H1 (cell line): ENCODE data around the gene SCD. TPM values are rescaled to one million over a fixed set of nuclear protein-coding genes. Genes with fewer than 3 reads are reported as not detected.

Experiments used
- CTCF ChIA-PET: fragments of 300-600 bp; sonication (Branson Sonifier 250); formaldehyde crosslinking; loops from one replicate; lab custom pipeline; 2021; ENCODE audit not compliant: partially characterized antibody; lab: Charles Lee
- POLR2A ChIA-PET: fragments of 300-600 bp; sonication (Branson Sonifier 250); formaldehyde crosslinking; loops from one replicate; lab custom pipeline; 2021; ENCODE audit warnings: inconsistent platforms; ENCODE audit not compliant: partially characterized antibody; lab: Charles Lee
- DNase-seq, 2 experiments: peaks; one replicate each; pipeline versions ENCODE4 v3.0.0 to v3.0.0-alpha.2; 2010 to 2022; ENCODE audit warnings: low spot score in 2 of 2, low read depth in 1 of 2, mixed read lengths in 1 of 2
- FAIRE-seq: peaks from 2 replicates; lab custom pipeline; 2011; peaks lifted over from hg19 to GRCh38; lab: Jason Lieb, UNC
- H2AFZ ChIP-seq: 2 replicates; pipeline ENCODE4 v1.8.1; 2012; ENCODE audit warnings: low read length, inconsistent platforms
- H2AK5ac ChIP-seq: 2 replicates; pipeline ENCODE4 v1.6.1; 2013; ENCODE audit warnings: low read depth, low read length
- H2BK120ac ChIP-seq: replicated peaks from 2 replicates; pipeline ENCODE3; 2013; ENCODE audit warnings: low read depth, low read length, inconsistent platforms
- H2BK12ac ChIP-seq: 2 replicates; pipeline ENCODE4 v1.6.1; 2013; ENCODE audit warnings: low read depth, low read length
- H2BK15ac ChIP-seq: 2 replicates; pipeline ENCODE4 v1.6.1; 2013; ENCODE audit warnings: low read length
- H2BK20ac ChIP-seq: 2 replicates; pipeline ENCODE4 v1.6.1; 2013; ENCODE audit warnings: low read length
- H2BK5ac ChIP-seq: 2 replicates; pipeline ENCODE4 v1.6.1; 2013; ENCODE audit warnings: low read depth, low read length
- H3K14ac ChIP-seq: 2 replicates; pipeline ENCODE4 v1.6.1; 2013; ENCODE audit warnings: inconsistent platforms; ENCODE audit not compliant: insufficient read length
- H3K18ac ChIP-seq: 2 replicates; pipeline ENCODE4 v1.6.1; 2013; ENCODE audit warnings: low read length; ENCODE audit errors: extremely low read depth
- H3K23ac ChIP-seq: 2 replicates; pipeline ENCODE4 v1.6.1; 2013; ENCODE audit warnings: inconsistent platforms; ENCODE audit not compliant: insufficient read length
- H3K23me2 ChIP-seq: 2 replicates; pipeline ENCODE4 v1.6.1; 2013; ENCODE audit warnings: low read depth, low read length
- H3K27ac ChIP-seq: 2 replicates; pipeline ENCODE4 v1.6.1; 2011; ENCODE audit warnings: low read depth, low read length, inconsistent platforms
- H3K27me3 ChIP-seq, 4 experiments: replicated peaks in 1 of 4; 1 replicate in 1 of 4; 2 replicates in 3 of 4; pipeline versions ENCODE4 v1.6.1 to v1.8.1; 2011 to 2013; ENCODE audit warnings: low read length in 3 of 4, mild to moderate bottlenecking in 3 of 4, inconsistent platforms in 2 of 4, mixed read lengths in 2 of 4, moderate library complexity in 1 of 4; ENCODE audit not compliant: control insufficient read depth in 3 of 4, insufficient read depth in 3 of 4; ENCODE audit errors: extremely low read depth in 1 of 4
- H3K36me3 ChIP-seq, 4 experiments: 2 replicates each; pipeline versions ENCODE4 v1.6.1 to v1.8.1; 2011 to 2013; ENCODE audit warnings: mild to moderate bottlenecking in 4 of 4, low read length in 3 of 4, moderate library complexity in 2 of 4, control low read depth in 1 of 4, inconsistent platforms in 1 of 4; ENCODE audit not compliant: insufficient read depth in 4 of 4, control insufficient read depth in 2 of 4
- H3K4ac ChIP-seq: replicated peaks from 2 replicates; pipeline ENCODE3; 2013; ENCODE audit warnings: low read length, low read depth, mixed read lengths, inconsistent platforms; ENCODE audit not compliant: insufficient read length
- H3K4me1 ChIP-seq, 4 experiments: replicated peaks in 1 of 4; 1 replicate in 1 of 4; 2 replicates in 3 of 4; pipeline versions ENCODE4 v1.6.1 to v1.8.1; 2011 to 2013; ENCODE audit warnings: low read length in 3 of 4, inconsistent platforms in 2 of 4, mixed read lengths in 1 of 4; ENCODE audit not compliant: insufficient read depth in 4 of 4, control insufficient read depth in 3 of 4
- H3K4me2 ChIP-seq, 2 experiments: 2 replicates each; pipeline versions ENCODE4 v1.6.1 to v1.8.1; 2011 to 2013; ENCODE audit warnings: low read depth in 2 of 2, low read length in 2 of 2, control low read depth in 1 of 2, inconsistent platforms in 1 of 2, mild to moderate bottlenecking in 1 of 2; ENCODE audit not compliant: insufficient read depth in 1 of 2
- H3K4me3 ChIP-seq, 4 experiments: fragments of 200-600, 300-600 bp in 1 of 4; sonication (generic), shearing (Covaris generic), sonication (Bioruptor Twin) in 1 of 4; 2 replicates each; pipeline versions ENCODE4 v1.5.1 to v1.8.1; 2011 to 2016; ENCODE audit warnings: low read length in 4 of 4, low read depth in 3 of 4, control low read depth in 2 of 4, inconsistent platforms in 2 of 4, mild to moderate bottlenecking in 2 of 4, mixed read lengths in 1 of 4, moderate library complexity in 1 of 4; ENCODE audit not compliant: insufficient read depth in 2 of 4; ENCODE audit errors: extremely low read depth in 1 of 4
- H3K56ac ChIP-seq: replicated peaks from 2 replicates; pipeline ENCODE3; 2013; ENCODE audit warnings: low read depth, mild to moderate bottlenecking, mixed read lengths, low read length, inconsistent platforms; ENCODE audit not compliant: insufficient read length
- H3K79me1 ChIP-seq: 2 replicates; pipeline ENCODE4 v1.6.1; 2013; ENCODE audit warnings: low read depth, low read length, control low read depth
- H3K79me2 ChIP-seq, 2 experiments: 2 replicates each; pipeline versions ENCODE4 v1.6.1 to v1.8.1; 2012 to 2013; ENCODE audit warnings: low read length in 2 of 2, mild to moderate bottlenecking in 2 of 2, inconsistent platforms in 1 of 2; ENCODE audit not compliant: insufficient read depth in 2 of 2, control insufficient read depth in 1 of 2
- H3K9ac ChIP-seq, 4 experiments: replicated peaks in 1 of 4; 1 replicate in 1 of 4; 2 replicates in 3 of 4; pipeline versions ENCODE4 v1.6.1 to v1.8.1; 2011 to 2013; ENCODE audit warnings: low read depth in 3 of 4, low read length in 3 of 4, control low read depth in 2 of 4, mild to moderate bottlenecking in 2 of 4, moderate library complexity in 2 of 4, inconsistent platforms in 1 of 4; ENCODE audit errors: extremely low read depth in 1 of 4
- H3K9me3 ChIP-seq, 2 experiments: 2 replicates each; pipeline versions ENCODE4 v1.6.1 to v1.8.1; 2012 to 2013; ENCODE audit warnings: mild to moderate bottlenecking in 2 of 2, moderate library complexity in 2 of 2, control low read depth in 1 of 2, inconsistent platforms in 1 of 2, low read depth in 1 of 2, low read length in 1 of 2, mixed read lengths in 1 of 2; ENCODE audit not compliant: insufficient read depth in 2 of 2
- H4K20me1 ChIP-seq, 2 experiments: replicated peaks in 1 of 2; 2 replicates each; pipeline versions ENCODE3 to v1.8.1; 2011 to 2013; ENCODE audit warnings: inconsistent platforms in 2 of 2, low read length in 2 of 2, mild to moderate bottlenecking in 1 of 2; ENCODE audit not compliant: insufficient read depth in 2 of 2, control insufficient read depth in 1 of 2
- H4K5ac ChIP-seq: 2 replicates; pipeline ENCODE4 v1.6.1; 2013; ENCODE audit warnings: low read length, low read depth, mixed read lengths, inconsistent platforms; ENCODE audit not compliant: insufficient read length
- H4K8ac ChIP-seq: 2 replicates; pipeline ENCODE4 v1.8.0; 2013; ENCODE audit warnings: mild to moderate bottlenecking, moderate library complexity, low read length, inconsistent platforms; ENCODE audit not compliant: insufficient read depth; ENCODE audit errors: extremely low read depth
- H4K91ac ChIP-seq: replicated peaks from 2 replicates; pipeline ENCODE3; 2013; ENCODE audit warnings: low read length, mixed read lengths, inconsistent platforms; ENCODE audit not compliant: insufficient read length
- BACH1 ChIP-seq: IDR thresholded peaks from 2 replicates; pipeline ENCODE4 v1.6.1; 2012; ENCODE audit warnings: low read length, improper control_type of control experiment
- EP300 ChIP-seq, 2 experiments: IDR thresholded peaks; 1 replicate in 1 of 2; 2 replicates in 1 of 2; pipeline ENCODE4 v1.6.1; 2011 to 2012; ENCODE audit warnings: low read depth in 2 of 2, low read length in 2 of 2, mild to moderate bottlenecking in 2 of 2, borderline replicate concordance in 1 of 2, inconsistent platforms in 1 of 2, moderate library complexity in 1 of 2
- RAD21 ChIP-seq, 2 experiments: IDR thresholded peaks in 1 of 2; conservative IDR thresholded peaks in 1 of 2; 2 replicates each; pipeline ENCODE4 v1.6.1; 2011; ENCODE audit warnings: low read depth in 2 of 2, low read length in 2 of 2, improper control_type of control experiment in 1 of 2, inconsistent platforms in 1 of 2, mild to moderate bottlenecking in 1 of 2, moderate library complexity in 1 of 2
- RNF2 ChIP-seq: fragments of 200-900, 300-1000 bp; sonication (generic); IDR thresholded peaks from 2 replicates; pipeline ENCODE4 v1.7.1; 2016; ENCODE audit warnings: borderline replicate concordance, low read depth, mild to moderate bottlenecking, antibody characterized with exemption, low read length; ENCODE audit not compliant: poor library complexity, severe bottlenecking; ENCODE audit errors: missing control alignments
- SAP30 ChIP-seq: fragments of 300-600 bp; sonication (generic); IDR thresholded peaks from 2 replicates; pipeline ENCODE4 v1.7.1; 2012; ENCODE audit warnings: low read length, moderate library complexity, mild to moderate bottlenecking, inconsistent platforms; ENCODE audit not compliant: insufficient read depth, insufficient replicate concordance
- SIN3A ChIP-seq, 2 experiments: IDR thresholded peaks in 1 of 2; conservative IDR thresholded peaks in 1 of 2; 2 replicates each; pipeline ENCODE4 v1.6.1; 2011 to 2012; ENCODE audit warnings: low read length in 2 of 2, improper control_type of control experiment in 1 of 2, low read depth in 1 of 2, mild to moderate bottlenecking in 1 of 2
- WGBS, 2 experiments: shearing (Covaris generic) in 1 of 2; methylation state at CpG; one replicate each; pipeline versions ENCODE4 v1.1.6 to v1.1.7; 2013 to 2015; ENCODE audit warnings: low lambda C conversion rate in 2 of 2, mixed read lengths in 2 of 2, inconsistent platforms in 1 of 2, low coverage in 1 of 2, missing lambda C conversion rate in 1 of 2; ENCODE audit not compliant: insufficient replicate concordance in 2 of 2, insufficient coverage in 1 of 2, insufficient read length in 1 of 2; ENCODE audit errors: extremely low coverage in 1 of 2, missing lambda C conversion rate in 1 of 2; 5-methylcytosine and 5-hydroxymethylcytosine counted together
- polyA plus RNA-seq, 7 experiments: library from polyadenylated mRNA; depleted of rRNA in 3 of 7; stranded (reverse) in 5 of 7; unstranded in 2 of 7; fragments of >200 nt in 5 of 7; fragments of 200-250 nt in 2 of 7; gene quantifications; 1 replicate in 5 of 7; 2 replicates in 1 of 7; 4 replicates in 1 of 7; pipeline versions ENCODE4 v1.2.1 to v1.2.3, GENCODE V29; 2011 to 2013; ENCODE audit warnings: missing spikeins in 2 of 7, mixed read lengths in 2 of 7
- total RNA-seq: library from RNA; stranded (reverse); fragmentation: NEBNext Ultra II Directional; extraction: Animal tissue kit (Norgen Biotek cat#: 25700); gene quantifications from 2 replicates; pipeline ENCODE4 v1.2.1, GENCODE V29; 2021
- TF ChIP-seq, protein P1 (sequence below), 3 experiments: IDR thresholded peaks; 1 replicate in 2 of 3; 2 replicates in 1 of 3; pipeline versions ENCODE4 v1.5.1 to v1.6.1; 2011; ENCODE audit warnings: low read length in 3 of 3, mild to moderate bottlenecking in 3 of 3, inconsistent platforms in 2 of 3, low read depth in 1 of 3, moderate library complexity in 1 of 3; ENCODE audit not compliant: insufficient read depth in 1 of 3; ENCODE audit errors: control extremely low read depth in 1 of 3

The SCD gene
- total and polyA plus RNA-seq, 2 of the 8 experiments (the other 6 are each of a cell fraction or from before 2014, with no cell fraction given) = 397 to 621 TPM

DNA sequence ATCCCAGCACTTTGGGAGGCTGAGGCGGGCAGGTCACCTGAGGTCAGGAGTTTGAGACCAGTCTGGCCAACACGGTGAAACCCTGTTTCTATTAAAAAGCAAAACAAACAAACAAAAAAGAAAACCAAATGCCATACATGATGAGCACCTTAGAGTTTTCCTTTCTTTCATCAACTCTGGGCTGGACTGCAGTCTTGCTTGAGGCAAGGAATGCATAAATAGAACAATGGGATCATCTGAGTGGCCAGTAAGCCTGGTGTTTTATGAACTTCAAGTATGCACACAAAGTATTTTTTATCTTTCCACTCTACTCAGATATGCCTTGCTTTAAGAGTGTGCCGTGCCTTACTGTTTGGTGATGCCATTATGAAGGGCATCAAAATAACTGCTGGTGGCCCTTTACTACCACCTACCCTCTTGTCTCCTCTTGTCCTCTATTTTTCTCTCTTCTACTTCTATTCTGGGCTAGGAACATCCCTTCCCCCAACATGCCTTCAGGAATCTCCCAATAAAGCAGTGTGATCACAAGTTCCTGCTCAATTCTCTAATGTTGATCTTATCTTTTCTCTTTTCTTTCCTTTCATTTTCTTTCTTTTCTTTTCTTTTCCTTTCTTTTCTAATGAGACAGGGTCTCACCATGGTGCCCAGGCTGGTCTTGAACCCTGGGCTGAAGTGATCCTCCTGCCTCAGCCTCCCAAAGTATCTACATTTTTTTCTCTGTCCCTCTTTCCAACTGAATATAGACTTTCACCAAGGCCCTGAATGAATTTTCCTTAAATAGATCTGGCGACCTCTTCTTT, 10.2 kb downstream of the SCD start:
- H3K4me3 ChIP-seq = no peak overlapping the region
- H2BK5ac ChIP-seq = no peak overlapping the region
- no peak overlapping the region for H2BK20ac ChIP-seq
- H2BK15ac ChIP-seq = no peak overlapping the region
- ChIA-PET CTCF (interaction anchor here (1.1 kb wide), 1 partner anchor 214 kb away, joined by 3 read pairs; no protein-coding TSS in a partner anchor), POLR2A (interaction anchor here (3.3 to 6.8 kb wide), 3 partner anchors 9 to 13 kb away, joined by 19 to 103 read pairs (median 24); partner anchors contain the start of gene SCD)
- peaks cover 0 to 42% of the 10 kb centered on the region in 2 experiments; a peak in 3 of 4 replicates for H3K79me2 ChIP-seq
- H3K79me1 ChIP-seq = peaks cover 5% of the 10 kb centered on the region; the same call in 1 of the 2 replicates
- no peaks in the 10 kb centered on the region for H3K27me3 ChIP-seq
- H4K91ac ChIP-seq = no peak overlapping the region
- no peak overlapping the region for H3K18ac ChIP-seq
- no peak overlapping the region for H2AK5ac ChIP-seq
- no peak overlapping the region for H3K4me2 ChIP-seq
- no peak overlapping the region for H2AFZ ChIP-seq
- FAIRE-seq (no peak), DNase-seq (no peak)
- peaks cover 0 to 8% (median 4%) of the 10 kb centered on the region in 4 experiments; a peak in 2 of 7 replicates for H3K4me1 ChIP-seq
- H3K9me3 ChIP-seq = no peaks in the 10 kb centered on the region
- no peak overlapping the region for H4K5ac ChIP-seq
- H3K14ac ChIP-seq = no peak overlapping the region
- H2BK12ac ChIP-seq = no peak overlapping the region
- H3K27ac ChIP-seq = no peak overlapping the region
- 90% methylated on average over 4 of the region's 4 CpGs; no CpG with 5 or more reads in 1 of the 2 experiments for WGBS, 2 experiments
- H4K20me1 ChIP-seq = peaks cover 2 to 40% of the 10 kb centered on the region in 2 experiments
- peaks cover 56 to 99% (median 89%) of the 10 kb centered on the region in 4 experiments for H3K36me3 ChIP-seq
- no peak for TF ChIP-seq BACH1
- TF ChIP-seq SIN3A (conservative IDR thresholded peaks at IDR 0.05 in 1 of 2, IDR thresholded peaks at IDR 0.05 in 1 of 2; ENCODE audit: low read depth in 1 of 2, low read length in 2 of 2) = no peak
- TF ChIP-seq, protein P1, sequence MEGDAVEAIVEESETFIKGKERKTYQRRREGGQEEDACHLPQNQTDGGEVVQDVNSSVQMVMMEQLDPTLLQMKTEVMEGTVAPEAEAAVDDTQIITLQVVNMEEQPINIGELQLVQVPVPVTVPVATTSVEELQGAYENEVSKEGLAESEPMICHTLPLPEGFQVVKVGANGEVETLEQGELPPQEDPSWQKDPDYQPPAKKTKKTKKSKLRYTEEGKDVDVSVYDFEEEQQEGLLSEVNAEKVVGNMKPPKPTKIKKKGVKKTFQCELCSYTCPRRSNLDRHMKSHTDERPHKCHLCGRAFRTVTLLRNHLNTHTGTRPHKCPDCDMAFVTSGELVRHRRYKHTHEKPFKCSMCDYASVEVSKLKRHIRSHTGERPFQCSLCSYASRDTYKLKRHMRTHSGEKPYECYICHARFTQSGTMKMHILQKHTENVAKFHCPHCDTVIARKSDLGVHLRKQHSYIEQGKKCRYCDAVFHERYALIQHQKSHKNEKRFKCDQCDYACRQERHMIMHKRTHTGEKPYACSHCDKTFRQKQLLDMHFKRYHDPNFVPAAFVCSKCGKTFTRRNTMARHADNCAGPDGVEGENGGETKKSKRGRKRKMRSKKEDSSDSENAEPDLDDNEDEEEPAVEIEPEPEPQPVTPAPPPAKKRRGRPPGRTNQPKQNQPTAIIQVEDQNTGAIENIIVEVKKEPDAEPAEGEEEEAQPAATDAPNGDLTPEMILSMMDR (IDR thresholded peaks at IDR 0.05; ENCODE audit: control extremely low read depth in 1 of 3, insufficient read depth in 1 of 3, low read depth in 1 of 3, low read length in 3 of 3) = no peak
- TF ChIP-seq RNF2 = no peak
- no peak for TF ChIP-seq EP300 (IDR thresholded peaks at IDR 0.05; ENCODE audit: borderline replicate concordance in 1 of 2, low read depth in 2 of 2, low read length in 2 of 2)
- no peak for TF ChIP-seq RAD21 (IDR thresholded peaks at IDR 0.05 in 1 of 2, conservative IDR thresholded peaks at IDR 0.05 in 1 of 2; ENCODE audit: low read depth in 2 of 2, low read length in 2 of 2)
- no peak for TF ChIP-seq SAP30
- TF ChIP-seq, all 59 proteins: peak for 0
- no peak overlapping the region for H3K9ac ChIP-seq
- no peak overlapping the region for H2BK120ac ChIP-seq
- H3K23ac ChIP-seq = no peak overlapping the region
- H4K8ac ChIP-seq = no peak overlapping the region
- H3K4ac ChIP-seq = no peak overlapping the region
- H3K56ac ChIP-seq = no peak overlapping the region
- H3K23me2 ChIP-seq = no peaks in the 10 kb centered on the region
